Neural progenitor cell (in vitro differentiated cells): ENCODE data around the gene MEFV. TPM values are rescaled to one million over a fixed set of nuclear protein-coding genes. Genes with fewer than 3 reads are reported as not detected.
A peak's percentile ranks its signal among the peaks of the same experiment; 100 is the strongest.

Source experiments
- DNase-seq: peaks from one replicate; pipeline ENCODE4 v3.0.0-alpha.2; 2016; ENCODE audit warnings: low spot score
- H2AFZ ChIP-seq: fragments of 200-600 bp; sonication (generic); replicated peaks from 2 replicates; pipeline ENCODE4 v1.6.1; 2016; ENCODE audit warnings: antibody characterized with exemption
- H3F3A ChIP-seq: fragments of 200-600 bp; sonication (generic); 2 replicates; pipeline ENCODE4 v1.6.1; 2016; ENCODE audit warnings: antibody characterized with exemption, low read depth
- H3K27ac ChIP-seq: fragments of 200-600 bp; sonication (generic); 2 replicates; pipeline ENCODE4 v1.5.1; 2016; ENCODE audit warnings: mild to moderate bottlenecking
- H3K27me3 ChIP-seq: fragments of 200-600 bp; sonication (generic); 2 replicates; pipeline ENCODE4 v1.6.1; 2016; ENCODE audit warnings: mild to moderate bottlenecking, moderate library complexity
- H3K36me3 ChIP-seq: fragments of 200-600 bp; sonication (generic); 2 replicates; pipeline ENCODE4 v1.5.1; 2016
- H3K4me1 ChIP-seq: fragments of 200-600 bp; sonication (generic); 2 replicates; pipeline ENCODE4 v1.6.1; 2016; ENCODE audit warnings: mixed run types
- H3K4me2 ChIP-seq: fragments of 200-600 bp; sonication (generic); 2 replicates; pipeline ENCODE4 v1.6.1; 2016
- H3K4me3 ChIP-seq: fragments of 200-600 bp; sonication (generic); 2 replicates; pipeline ENCODE4 v1.5.1; 2016
- H3K79me2 ChIP-seq: fragments of 200-600 bp; sonication (generic); 2 replicates; pipeline ENCODE4 v1.6.1; 2016; ENCODE audit warnings: low read depth
- H3K9ac ChIP-seq: fragments of 200-600 bp; sonication (generic); 2 replicates; pipeline ENCODE4 v1.6.1; 2016
- H3K9me3 ChIP-seq: fragments of 200-600 bp; sonication (generic); 2 replicates; pipeline ENCODE4 v1.5.1; 2016; ENCODE audit warnings: low read depth
- H4K20me1 ChIP-seq: fragments of 200-600 bp; sonication (generic); 2 replicates; pipeline ENCODE4 v1.6.1; 2016; ENCODE audit warnings: low read depth
- H3K27ac Mint-ChIP-seq: 3 replicates; pipeline ENCODE4 v1.8.0; 2021; ENCODE audit warnings: mixed read lengths
- H3K27me3 Mint-ChIP-seq: 2 replicates; pipeline ENCODE4 v1.8.0; 2022; ENCODE audit warnings: low read depth, mild to moderate bottlenecking, inconsistent platforms, moderate library complexity, mixed read lengths; ENCODE audit not compliant: insufficient read depth
- H3K36me3 Mint-ChIP-seq: 3 replicates; pipeline ENCODE4 v1.8.0; 2021; ENCODE audit warnings: mixed read lengths
- H3K4me1 Mint-ChIP-seq: 3 replicates; pipeline ENCODE4 v1.8.0; 2021; ENCODE audit warnings: mixed read lengths
- H3K4me3 Mint-ChIP-seq: 3 replicates; pipeline ENCODE4 v1.8.0; 2021; ENCODE audit warnings: mild to moderate bottlenecking, moderate library complexity, mixed read lengths
- H3K9me3 Mint-ChIP-seq: 3 replicates; pipeline ENCODE4 v1.8.0; 2020; ENCODE audit warnings: mixed read lengths
- EZH2 ChIP-seq: fragments of 200-600 bp; sonication (generic); IDR thresholded peaks from 2 replicates; pipeline ENCODE4 v1.6.1; 2017; ENCODE audit warnings: antibody characterized with exemption, mild to moderate bottlenecking, moderate library complexity
- EZH2phosphoT487 ChIP-seq: fragments of 200-600 bp; sonication (generic); IDR thresholded peaks from 2 replicates; pipeline ENCODE4 v1.6.1; 2017; ENCODE audit warnings: antibody characterized with exemption
- total RNA-seq: library from RNA; depleted of rRNA; stranded (reverse); fragments of >200 nt; gene quantifications from 2 replicates; pipeline ENCODE4 v1.2.3, GENCODE V29; 2015; ENCODE audit warnings: low replicate concordance
- TF ChIP-seq, protein P1 (sequence below): fragments of 200-600 bp; sonication (generic); IDR thresholded peaks from 2 replicates; pipeline ENCODE4 v1.5.1; 2017; ENCODE audit warnings: antibody characterized with exemption, mild to moderate bottlenecking

Gene MEFV
- total RNA-seq, 1 donor from 2014 or later: not detected

DNA sequence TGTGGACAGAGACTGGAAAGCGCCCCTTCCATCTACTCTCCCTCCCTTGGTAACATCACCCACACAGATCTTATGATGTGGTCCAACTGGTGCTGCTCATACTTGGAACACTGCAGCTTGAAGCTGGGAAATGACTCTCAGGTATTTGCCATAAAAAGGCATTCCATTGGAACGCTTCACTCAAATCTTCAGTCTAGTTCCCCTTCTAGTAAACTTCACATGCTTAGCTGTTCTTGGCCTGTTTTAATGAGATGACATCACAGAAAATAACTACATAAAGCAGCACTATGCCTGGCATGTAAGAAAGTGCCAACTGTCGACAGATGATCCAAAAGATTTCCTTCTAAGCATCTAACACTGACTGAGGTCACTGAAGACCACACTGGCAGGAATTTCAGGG is 36.2 kb upstream of the MEFV start:
- Histone ChIP-seq H3K36me3 (peaks cover 46% of the 10 kb centered on the region), H3K27ac (no peak overlapping the region), H3K4me2 (no peak overlapping the region), H3K9me3 (peaks cover 34% of the 10 kb centered on the region), H3K27me3 (no peaks in the 10 kb centered on the region), H3K9ac (no peak overlapping the region), H4K20me1 (no peaks in the 10 kb centered on the region), H3K4me1 (no peaks in the 10 kb centered on the region), H3K4me3 (no peak overlapping the region), H3F3A (no peaks in the 10 kb centered on the region), H2AFZ (no peak overlapping the region), H3K79me2 (peaks cover 10% of the 10 kb centered on the region)
- Mint-ChIP-seq H3K27me3 (no peaks in the 10 kb centered on the region), H3K4me3 (no peak overlapping the region), H3K36me3 (peaks cover 79% of the 10 kb centered on the region), H3K9me3 (peaks cover 80% of the 10 kb centered on the region), H3K27ac (no peak overlapping the region), H3K4me1 (no peaks in the 10 kb centered on the region)
- DNase-seq: no peak
- TF ChIP-seq, protein P1, sequence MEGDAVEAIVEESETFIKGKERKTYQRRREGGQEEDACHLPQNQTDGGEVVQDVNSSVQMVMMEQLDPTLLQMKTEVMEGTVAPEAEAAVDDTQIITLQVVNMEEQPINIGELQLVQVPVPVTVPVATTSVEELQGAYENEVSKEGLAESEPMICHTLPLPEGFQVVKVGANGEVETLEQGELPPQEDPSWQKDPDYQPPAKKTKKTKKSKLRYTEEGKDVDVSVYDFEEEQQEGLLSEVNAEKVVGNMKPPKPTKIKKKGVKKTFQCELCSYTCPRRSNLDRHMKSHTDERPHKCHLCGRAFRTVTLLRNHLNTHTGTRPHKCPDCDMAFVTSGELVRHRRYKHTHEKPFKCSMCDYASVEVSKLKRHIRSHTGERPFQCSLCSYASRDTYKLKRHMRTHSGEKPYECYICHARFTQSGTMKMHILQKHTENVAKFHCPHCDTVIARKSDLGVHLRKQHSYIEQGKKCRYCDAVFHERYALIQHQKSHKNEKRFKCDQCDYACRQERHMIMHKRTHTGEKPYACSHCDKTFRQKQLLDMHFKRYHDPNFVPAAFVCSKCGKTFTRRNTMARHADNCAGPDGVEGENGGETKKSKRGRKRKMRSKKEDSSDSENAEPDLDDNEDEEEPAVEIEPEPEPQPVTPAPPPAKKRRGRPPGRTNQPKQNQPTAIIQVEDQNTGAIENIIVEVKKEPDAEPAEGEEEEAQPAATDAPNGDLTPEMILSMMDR: no peak
- no peak for TF ChIP-seq EZH2
- no peak for TF ChIP-seq EZH2phosphoT487

DNA sequence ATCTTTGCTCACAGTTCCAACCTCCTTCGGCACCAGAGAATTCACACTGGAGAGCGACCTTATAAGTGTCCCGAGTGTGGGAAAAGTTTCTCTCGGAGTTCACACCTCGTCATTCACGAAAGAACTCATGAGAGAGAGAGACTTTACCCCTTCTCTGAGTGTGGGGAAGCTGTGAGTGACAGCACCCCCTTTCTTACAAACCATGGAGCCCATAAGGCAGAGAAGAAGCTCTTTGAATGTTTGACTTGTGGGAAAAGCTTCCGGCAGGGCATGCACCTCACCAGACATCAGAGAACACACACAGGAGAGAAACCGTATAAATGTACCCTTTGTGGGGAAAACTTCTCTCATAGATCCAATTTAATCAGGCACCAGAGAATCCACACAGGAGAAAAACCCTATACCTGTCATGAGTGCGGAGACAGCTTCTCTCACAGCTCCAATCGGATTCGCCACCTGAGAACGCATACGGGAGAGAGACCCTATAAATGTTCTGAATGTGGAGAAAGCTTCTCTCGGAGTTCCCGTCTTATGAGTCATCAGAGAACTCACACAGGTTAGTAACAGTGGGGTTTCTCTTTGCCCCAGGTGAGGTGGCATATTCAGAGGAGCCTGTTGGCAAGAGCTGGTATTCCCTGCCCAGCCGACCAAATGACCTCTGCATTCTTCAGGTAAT is 33.7 kb upstream of the MEFV start:
- no peak for DNase-seq
- no peak overlapping the region for H3K4me3 ChIP-seq
- H3K27ac ChIP-seq: no peak overlapping the region
- no peaks in the 10 kb centered on the region for H4K20me1 ChIP-seq
- H2AFZ ChIP-seq: no peak overlapping the region
- H3K36me3 ChIP-seq: peaks cover 49% of the 10 kb centered on the region
- TF ChIP-seq, protein P1: no peak
- TF ChIP-seq EZH2phosphoT487 (no peak), EZH2 (no peak)
- Mint-ChIP-seq H3K4me3 (no peak overlapping the region), H3K36me3 (peaks cover 87% of the 10 kb centered on the region), H3K4me1 (no peaks in the 10 kb centered on the region), H3K27me3 (peaks cover 2% of the 10 kb centered on the region), H3K27ac (no peak overlapping the region), H3K9me3 (peaks cover 79% of the 10 kb centered on the region)
- no peak overlapping the region for H3K9ac ChIP-seq
- no peaks in the 10 kb centered on the region for H3K4me1 ChIP-seq
- peaks cover 31% of the 10 kb centered on the region for H3K79me2 ChIP-seq
- peaks cover 34% of the 10 kb centered on the region for H3K9me3 ChIP-seq
- H3F3A ChIP-seq: no peaks in the 10 kb centered on the region
- no peak overlapping the region for H3K4me2 ChIP-seq
- no peaks in the 10 kb centered on the region for H3K27me3 ChIP-seq

DNA sequence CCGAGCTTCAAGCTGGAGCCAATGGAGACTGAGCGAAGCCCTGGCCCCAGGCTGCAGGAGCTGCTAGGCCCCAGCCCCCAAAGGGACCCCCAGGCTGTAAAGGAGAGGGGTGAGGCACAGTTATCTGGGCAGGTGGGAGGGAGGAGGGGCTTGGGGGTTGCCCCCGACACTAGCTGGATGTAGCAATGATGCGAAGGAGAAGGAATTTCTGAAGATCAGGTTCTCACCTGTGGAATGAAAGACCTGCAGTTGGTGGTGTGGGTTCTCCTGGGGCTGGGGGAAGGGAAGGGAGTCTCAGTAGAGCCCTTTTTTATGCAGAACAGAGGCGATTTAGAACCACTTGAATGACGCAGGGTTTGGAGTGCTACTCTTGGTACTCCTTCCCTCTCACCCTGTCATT is 28.7 kb upstream of the MEFV start:
- Histone ChIP-seq H3K9ac (no peak overlapping the region), H3K27ac (no peak overlapping the region), H2AFZ (no peak overlapping the region), H3K36me3 (peaks cover 26% of the 10 kb centered on the region), H3K4me1 (peaks cover 10% of the 10 kb centered on the region), H3K4me3 (peak overlapping the region; percentile 86), H3K27me3 (no peaks in the 10 kb centered on the region), H3K79me2 (peaks cover 45% of the 10 kb centered on the region), H3K4me2 (peak overlapping the region; percentile 95), H4K20me1 (no peaks in the 10 kb centered on the region), H3K9me3 (peaks cover 17% of the 10 kb centered on the region), H3F3A (peaks cover 21% of the 10 kb centered on the region)
- Mint-ChIP-seq H3K9me3 (peaks cover 40% of the 10 kb centered on the region), H3K4me3 (peak overlapping the region; percentile 98), H3K27ac (no peak overlapping the region), H3K4me1 (peaks cover 15% of the 10 kb centered on the region), H3K27me3 (peaks cover 15% of the 10 kb centered on the region), H3K36me3 (peaks cover 57% of the 10 kb centered on the region)
- no peak for DNase-seq
- TF ChIP-seq EZH2: no peak
- TF ChIP-seq, protein P1: no peak
- TF ChIP-seq EZH2phosphoT487: no peak
